Upper lobe of left lung (tissue), 6 donors: ENCODE results near the gene CADPS. TPM values are rescaled to one million over a fixed set of nuclear protein-coding genes. Genes with fewer than 3 reads are reported as not detected.

Experiments used
- ATAC-seq, 2 donors: fragments of 200-7000 bp; cut with Tn5 transposase; one replicate each; pipeline ENCODE4 v1.9.1; 2022; ENCODE audit warnings: mild to moderate bottlenecking in 2 of 2, moderate library complexity in 2 of 2; ENCODE audit not compliant: low FRiP score in 2 of 2
- DNase-seq, 2 donors: peaks; one replicate each; pipeline ENCODE4 v3.0.0-alpha.2; 2019 to 2020
- H3K27ac ChIP-seq, 4 donors: fragments of 200-600 bp; sonication (generic); one replicate each; pipeline ENCODE4 v1.5.1; 2016 to 2019
- H3K27me3 ChIP-seq, 4 donors: fragments of 200-600 bp; sonication (generic); one replicate each; pipeline ENCODE4 v1.5.1; 2017 to 2019
- H3K36me3 ChIP-seq, 4 donors: fragments of 200-600 bp; sonication (generic); one replicate each; pipeline ENCODE4 v1.5.1; 2016 to 2019
- H3K4me1 ChIP-seq, 4 donors: fragments of 200-600 bp; sonication (generic); one replicate each; pipeline ENCODE4 v1.5.1; 2018 to 2019
- H3K4me3 ChIP-seq, 4 donors: fragments of 200-600 bp; sonication (generic); one replicate each; pipeline ENCODE4 v1.5.1; 2017 to 2019; ENCODE audit warnings: mild to moderate bottlenecking in 2 of 4, moderate library complexity in 1 of 4
- H3K9me3 ChIP-seq, 4 donors: fragments of 200-600 bp; sonication (generic); one replicate each; pipeline ENCODE4 v1.5.1; 2018 to 2019
- CTCF ChIP-seq, 6 experiments: fragments of 450-650 bp in 4 of 6; fragments of 200-600 bp in 2 of 6; sonication (generic) in 2 of 6; IDR thresholded peaks; one replicate each; pipeline ENCODE4 v1.5.1; 2016 to 2019; ENCODE audit warnings: antibody characterized with exemption in 6 of 6
- EP300 ChIP-seq, 4 donors: sonication (generic); formaldehyde crosslinking; IDR thresholded peaks; one replicate each; pipeline ENCODE4 v1.5.1; 2017; ENCODE audit warnings: antibody characterized with exemption in 4 of 4, control low read depth in 2 of 4
- POLR2A ChIP-seq, 4 donors: fragments of 450-650 bp; IDR thresholded peaks; one replicate each; pipeline ENCODE4 v1.5.1; 2016 to 2017; ENCODE audit warnings: antibody characterized with exemption in 4 of 4, mild to moderate bottlenecking in 2 of 4
- POLR2AphosphoS5 ChIP-seq, 2 donors: sonication (generic); formaldehyde crosslinking; IDR thresholded peaks; one replicate each; pipeline ENCODE4 v1.5.1; 2017; ENCODE audit warnings: antibody characterized with exemption in 2 of 2
- WGBS, 2 donors: methylation state at CpG; one replicate each; pipeline ENCODE4 v1.1.5; 2017 to 2018; 5-methylcytosine and 5-hydroxymethylcytosine counted together
- total RNA-seq, 6 donors: library from RNA; depleted of rRNA in 4 of 6; stranded (reverse); fragments of >200 nt in 4 of 6; gene quantifications; one replicate each; pipeline versions ENCODE4 v1.1.0 to v1.2.1, GENCODE V29; 2016 to 2021
- donor health status: DM: no; HTN: no; CAD: no; lungs with moderate emphysema.
- donor health status: DM: no; HTN: yes; CAD: no; lungs with severe emphysema.

The CADPS gene
- total RNA-seq, 6 donors from 2014 or later: 0.29 to 1.5 (median 1.2) TPM; not detected in 3

- TF ChIP-seq CTCF (IDR thresholded peaks at IDR 0.05) (no peak), POLR2AphosphoS5 (IDR thresholded peaks at IDR 0.05) (no peak), POLR2A (IDR thresholded peaks at IDR 0.05) (no peak), EP300 (IDR thresholded peaks at IDR 0.05) (no peak)
- DNase-seq (no peak), ATAC-seq (peak in 1 of 2 donors; percentile 16)
- H3K27ac ChIP-seq: no peak overlapping the region
- no peaks in the 10 kb centered on the region for H3K27me3 ChIP-seq
- WGBS, 2 donors: 64 to 72% methylated on average over 3 of the region's 3 CpGs
- H3K9me3 ChIP-seq: no peaks in the 10 kb centered on the region
- no peaks in the 10 kb centered on the region for H3K4me1 ChIP-seq
- H3K4me3 ChIP-seq: no peak overlapping the region
- H3K36me3 ChIP-seq: no peaks in the 10 kb centered on the region
Measured at GRCh38 chr3:62361824-62362223, 513.4 kb downstream of the CADPS start.

GRCh38 chr3:62361261-62361660 is 514.0 kb downstream of the CADPS start:
- H3K36me3 ChIP-seq: no peaks in the 10 kb centered on the region
- no peaks in the 10 kb centered on the region for H3K4me1 ChIP-seq
- ATAC-seq (no peak), DNase-seq (no peak)
- H3K4me3 ChIP-seq: no peak overlapping the region
- TF ChIP-seq POLR2AphosphoS5 (IDR thresholded peaks at IDR 0.05) (no peak), POLR2A (IDR thresholded peaks at IDR 0.05) (no peak), EP300 (IDR thresholded peaks at IDR 0.05) (no peak), CTCF (IDR thresholded peaks at IDR 0.05) (no peak)
- 62 to 80% methylated on average over 3 of the region's 3 CpGs for WGBS, 2 donors
- H3K27me3 ChIP-seq: no peaks in the 10 kb centered on the region
- H3K27ac ChIP-seq: no peak overlapping the region
- H3K9me3 ChIP-seq: no peaks in the 10 kb centered on the region

- DNase-seq (no peak), ATAC-seq (no peak)
- 69 to 76% methylated on average over 4 of the region's 4 CpGs for WGBS, 2 donors
- Histone ChIP-seq H3K4me1 (no peaks in the 10 kb centered on the region), H3K4me3 (no peak overlapping the region), H3K27me3 (no peaks in the 10 kb centered on the region), H3K9me3 (no peaks in the 10 kb centered on the region), H3K36me3 (no peaks in the 10 kb centered on the region), H3K27ac (no peak overlapping the region)
- no peak for TF ChIP-seq CTCF (IDR thresholded peaks at IDR 0.05)
- TF ChIP-seq POLR2AphosphoS5 (IDR thresholded peaks at IDR 0.05): no peak
- TF ChIP-seq EP300 (IDR thresholded peaks at IDR 0.05): no peak
- TF ChIP-seq POLR2A (IDR thresholded peaks at IDR 0.05): no peak
Measured at GRCh38 chr3:62359531-62359930, 515.7 kb downstream of the CADPS start.

GRCh38 chr3:62356356-62356755 is 518.9 kb downstream of the CADPS start:
- TF ChIP-seq CTCF (IDR thresholded peaks at IDR 0.05) (no peak), POLR2AphosphoS5 (IDR thresholded peaks at IDR 0.05) (no peak), POLR2A (IDR thresholded peaks at IDR 0.05) (no peak), EP300 (IDR thresholded peaks at IDR 0.05) (no peak)
- H3K36me3 ChIP-seq: no peaks in the 10 kb centered on the region
- no peaks in the 10 kb centered on the region for H3K9me3 ChIP-seq
- no peak for DNase-seq
- no peaks in the 10 kb centered on the region for H3K27me3 ChIP-seq
- no peaks in the 10 kb centered on the region for H3K4me1 ChIP-seq
- H3K4me3 ChIP-seq: no peak overlapping the region
- no peak overlapping the region for H3K27ac ChIP-seq
- ATAC-seq: no peak

- 76 to 77% methylated on average over 3 of the region's 3 CpGs for WGBS, 2 donors
- Histone ChIP-seq H3K4me3 (no peak overlapping the region), H3K27ac (no peak overlapping the region), H3K9me3 (no peaks in the 10 kb centered on the region), H3K36me3 (no peaks in the 10 kb centered on the region), H3K27me3 (no peaks in the 10 kb centered on the region), H3K4me1 (no peaks in the 10 kb centered on the region)
- no peak for TF ChIP-seq EP300 (IDR thresholded peaks at IDR 0.05)
- no peak for TF ChIP-seq CTCF (IDR thresholded peaks at IDR 0.05)
- no peak for TF ChIP-seq POLR2AphosphoS5 (IDR thresholded peaks at IDR 0.05)
- no peak for TF ChIP-seq POLR2A (IDR thresholded peaks at IDR 0.05)
- no peak for ATAC-seq
- no peak for DNase-seq
Measured at GRCh38 chr3:62355703-62356102, 519.5 kb downstream of the CADPS start.
